ENCODE data around the gene AMHR2.
"Not testable (repeated sequence)": the region's sequence is repeated elsewhere in the genome, so short reads cannot be mapped to it uniquely, and the experiment has no call there.

AMHR2 gene

DNA sequence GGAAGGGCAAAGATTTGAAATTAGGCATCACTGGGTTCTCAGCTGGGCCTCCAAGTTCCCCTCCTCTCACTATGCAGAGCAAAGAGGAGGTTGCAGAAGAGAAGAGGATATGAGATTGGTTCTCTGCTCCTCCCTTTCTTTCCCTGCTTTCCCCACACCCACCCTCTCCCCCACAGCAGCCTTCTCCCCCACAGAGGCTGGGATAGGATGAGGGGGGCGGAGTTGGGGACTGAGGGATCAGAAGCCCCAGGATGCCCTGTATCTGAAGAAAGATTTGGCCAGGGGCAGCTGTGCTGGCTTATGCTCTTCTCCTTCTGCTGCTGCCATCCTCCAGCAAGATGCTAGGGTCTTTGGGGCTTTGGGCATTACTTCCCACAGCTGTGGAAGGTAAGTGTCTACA is at the start of gene AMHR2:
AMHR2 (plus strand) TSS at position 259 of the 400 bp plus-strand sequence; CDS start at position 339, 80 bp downstream.
- DNase-seq, result no peak

DNA sequence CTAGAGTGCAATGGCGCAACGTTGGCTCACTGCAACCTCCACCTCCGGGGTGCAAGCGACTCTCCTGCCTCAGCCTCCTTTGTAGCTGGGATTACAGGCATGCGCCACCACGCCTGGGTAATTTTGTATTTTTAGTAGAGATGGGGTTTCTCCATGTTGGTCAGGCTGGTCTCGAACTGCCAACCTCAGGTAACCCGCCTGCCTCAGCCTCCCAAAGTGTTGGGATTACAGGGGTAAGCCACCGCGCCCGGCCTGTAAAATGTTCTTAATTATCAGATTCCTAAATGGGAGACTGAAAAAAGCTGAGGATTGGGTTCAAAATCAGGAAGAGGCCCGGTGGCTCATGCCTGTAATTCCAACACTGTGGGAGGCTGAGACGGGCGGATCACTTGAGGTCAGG is 49.4 kb upstream of the AMHR2 start:
- not testable (repeated sequence) for DNase-seq

DNA sequence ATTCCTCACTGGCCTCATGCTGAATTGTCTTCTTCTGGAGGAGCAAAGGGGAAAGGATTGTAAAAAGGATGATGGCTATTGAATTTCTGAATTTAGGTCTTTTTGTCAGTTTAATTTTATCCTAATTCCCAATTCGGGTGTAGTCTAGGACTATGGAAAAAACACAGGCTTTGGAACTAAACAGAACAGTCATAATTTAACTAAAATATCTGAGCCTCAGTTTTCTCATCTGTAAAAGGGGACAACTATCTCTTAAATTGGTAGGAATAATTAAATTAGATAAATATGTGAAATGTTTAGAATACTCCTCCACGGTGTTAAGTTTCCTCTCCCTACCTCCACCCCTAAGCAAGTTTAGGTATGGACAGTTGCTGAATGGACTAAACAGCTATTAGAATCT is 46.9 kb upstream of the AMHR2 start:
- no peak for DNase-seq

DNA sequence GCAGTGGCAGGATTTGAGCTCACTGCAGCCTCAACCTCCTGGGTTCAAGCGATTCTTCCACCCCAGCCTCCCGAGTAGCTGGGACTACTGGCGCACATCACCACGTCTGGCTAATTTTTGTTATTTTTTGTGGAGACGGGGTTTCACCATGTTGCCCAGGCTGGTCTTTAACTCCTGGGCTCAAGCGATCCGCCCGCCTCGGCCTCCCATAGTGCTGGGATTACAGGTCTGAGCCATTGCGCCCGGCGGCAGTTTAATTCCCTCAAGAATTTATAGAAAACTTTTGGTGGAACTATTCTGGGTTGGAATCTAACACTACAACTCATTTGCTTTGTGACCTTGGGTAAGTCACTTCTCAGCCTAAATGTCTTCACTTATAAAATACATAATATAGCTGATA is 45.4 kb upstream of the AMHR2 start:
- no peak for DNase-seq

DNA sequence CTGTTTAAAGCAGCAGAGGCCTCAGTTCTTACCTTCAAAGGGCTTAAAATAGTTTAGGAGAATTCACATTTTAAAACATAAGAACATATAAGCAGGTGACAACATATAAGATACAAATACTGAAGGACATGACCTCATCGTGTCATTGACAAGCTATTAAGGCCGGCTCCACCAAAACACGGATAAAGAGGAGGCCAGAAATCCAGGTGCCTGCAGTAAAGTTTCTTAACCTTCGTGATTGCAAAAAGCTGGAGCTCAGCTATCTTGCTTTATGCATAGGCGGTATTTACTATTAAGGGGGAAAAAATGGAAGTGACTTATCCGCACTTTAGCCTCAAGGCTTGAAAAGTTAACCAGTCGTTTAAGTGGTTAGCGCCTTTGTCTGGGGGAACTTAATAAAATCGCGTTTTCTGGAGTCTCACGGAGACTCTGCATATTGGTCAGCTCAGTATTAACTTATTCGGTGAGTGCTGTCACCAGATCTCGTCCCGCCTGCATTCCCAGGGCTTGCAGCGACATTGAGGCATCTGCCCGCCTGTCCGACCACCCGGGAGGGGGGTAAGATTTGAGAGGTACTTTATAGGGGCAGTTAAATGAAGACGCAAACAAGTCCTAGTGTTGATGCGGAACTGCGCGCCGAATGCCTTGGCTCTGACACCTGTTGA is 44.8 kb upstream of the AMHR2 start:
- DNase-seq, result no peak

DNA sequence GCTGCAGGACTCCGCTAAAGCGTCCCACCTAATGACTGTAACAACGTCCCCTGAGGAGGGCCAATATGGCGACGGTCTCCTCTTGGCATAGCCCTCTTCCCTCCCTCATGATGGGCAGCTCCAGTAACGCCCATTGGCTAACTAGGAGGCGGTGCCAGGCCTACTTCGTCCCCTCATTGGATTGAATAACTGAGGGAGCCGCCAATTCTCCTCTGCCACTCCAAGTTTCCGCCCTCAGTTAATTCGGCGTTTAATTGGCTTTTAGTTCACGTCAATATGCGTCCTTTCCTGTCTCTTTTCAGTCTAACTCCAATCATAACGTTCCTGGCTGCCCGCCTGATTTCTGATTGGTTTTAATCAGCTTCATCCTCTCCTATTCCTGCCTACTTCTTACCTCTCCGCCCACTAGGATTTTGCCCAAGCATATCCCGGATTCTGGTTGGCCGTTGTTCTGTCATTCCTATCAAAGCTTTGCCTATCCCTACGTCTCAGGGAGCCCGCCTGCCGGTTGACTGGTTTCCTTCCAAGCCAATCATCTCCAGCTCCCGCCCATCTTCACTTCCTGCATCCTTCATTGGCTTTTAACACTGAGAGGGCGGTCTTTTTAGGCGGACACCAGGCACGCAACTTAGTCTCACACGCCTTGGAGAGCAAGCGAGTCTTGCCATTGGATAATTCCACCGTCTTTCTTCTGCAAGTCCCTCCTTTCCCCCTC is 44.1 kb upstream of the AMHR2 start:
- DNase-seq, result peak; percentile 99

DNA sequence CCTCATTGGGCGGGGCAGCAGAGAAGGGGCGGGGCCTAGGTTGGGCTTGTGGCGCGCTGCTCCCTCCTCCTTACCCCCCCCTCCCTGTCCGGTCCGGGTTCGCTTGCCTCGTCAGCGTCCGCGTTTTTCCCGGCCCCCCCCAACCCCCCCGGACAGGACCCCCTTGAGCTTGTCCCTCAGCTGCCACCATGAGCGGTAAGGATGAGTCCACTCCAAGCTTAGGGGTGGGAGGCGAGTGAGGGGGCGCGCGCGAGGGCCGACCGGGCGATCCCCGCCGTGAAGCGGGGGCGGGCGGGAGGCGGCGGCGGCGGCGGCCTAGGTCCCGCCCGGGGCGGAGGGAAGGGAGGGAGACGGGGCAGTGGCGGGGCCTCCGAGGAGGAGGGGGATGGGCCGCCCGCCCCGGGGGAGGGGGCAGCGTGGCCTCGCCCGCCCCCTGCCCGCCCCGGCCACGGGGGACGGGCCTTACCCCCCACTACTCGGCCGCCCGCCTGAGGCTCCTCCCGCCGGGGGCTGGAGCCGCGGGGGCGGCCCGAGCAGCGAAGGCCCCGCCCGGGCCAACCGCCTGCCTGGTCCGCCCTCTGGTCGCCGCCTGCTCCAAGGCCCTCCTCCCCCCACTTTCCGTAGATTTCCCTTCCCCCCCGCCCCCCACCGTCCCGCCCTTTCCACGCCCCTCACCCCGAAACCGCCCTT is 43.4 kb upstream of the AMHR2 start, which contains the start of gene SP1:
SP1 (plus strand) TSS at position 73 of the 690 bp plus-strand sequence; CDS start at position 189, 116 bp downstream.
- DNase-seq, result peak; percentile 93

DNA sequence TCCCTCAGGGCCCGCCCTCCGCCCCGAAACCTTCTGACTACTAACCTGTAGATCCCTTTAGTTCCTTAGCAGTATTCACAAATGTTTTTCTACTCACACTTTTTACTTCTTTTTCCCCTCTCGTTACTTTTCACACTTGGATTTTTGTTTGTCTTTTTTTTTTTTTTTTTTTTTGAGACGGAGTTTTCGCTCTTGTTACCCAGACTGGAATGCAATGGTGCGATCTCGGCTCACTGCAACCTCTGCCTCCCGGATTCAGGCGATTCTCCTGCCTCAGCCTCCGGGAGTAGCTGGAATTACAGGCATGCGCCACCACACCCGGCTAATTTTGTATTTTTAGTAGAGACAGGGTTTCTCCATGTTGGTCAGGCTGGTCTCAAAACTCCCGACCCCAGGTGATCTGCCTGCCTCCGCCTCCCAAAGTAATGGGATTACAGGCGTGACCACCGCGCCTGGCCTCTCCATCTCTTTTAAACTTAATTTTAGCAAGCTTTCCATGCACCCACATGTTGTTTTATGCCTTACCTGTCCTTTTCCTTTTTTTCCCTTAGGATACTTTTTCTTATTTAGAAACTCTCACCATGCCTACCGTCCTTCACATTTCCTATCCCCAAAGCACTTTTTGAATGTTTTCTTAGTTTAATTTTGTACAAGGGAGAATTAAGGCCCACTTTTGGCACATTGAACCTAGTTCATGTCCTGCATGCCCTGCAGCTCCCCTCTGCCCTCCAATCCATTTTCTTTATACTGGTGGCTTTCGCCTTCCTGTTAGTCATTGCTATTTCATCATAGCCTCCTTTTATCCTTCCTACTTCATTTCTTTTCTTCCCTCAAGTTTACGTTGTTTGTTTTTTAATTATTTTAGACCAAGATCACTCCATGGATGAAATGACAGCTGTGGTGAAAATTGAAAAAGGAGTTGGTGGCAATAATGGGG is 42.6 kb upstream of the AMHR2 start:
- DNase-seq, result no peak

DNA sequence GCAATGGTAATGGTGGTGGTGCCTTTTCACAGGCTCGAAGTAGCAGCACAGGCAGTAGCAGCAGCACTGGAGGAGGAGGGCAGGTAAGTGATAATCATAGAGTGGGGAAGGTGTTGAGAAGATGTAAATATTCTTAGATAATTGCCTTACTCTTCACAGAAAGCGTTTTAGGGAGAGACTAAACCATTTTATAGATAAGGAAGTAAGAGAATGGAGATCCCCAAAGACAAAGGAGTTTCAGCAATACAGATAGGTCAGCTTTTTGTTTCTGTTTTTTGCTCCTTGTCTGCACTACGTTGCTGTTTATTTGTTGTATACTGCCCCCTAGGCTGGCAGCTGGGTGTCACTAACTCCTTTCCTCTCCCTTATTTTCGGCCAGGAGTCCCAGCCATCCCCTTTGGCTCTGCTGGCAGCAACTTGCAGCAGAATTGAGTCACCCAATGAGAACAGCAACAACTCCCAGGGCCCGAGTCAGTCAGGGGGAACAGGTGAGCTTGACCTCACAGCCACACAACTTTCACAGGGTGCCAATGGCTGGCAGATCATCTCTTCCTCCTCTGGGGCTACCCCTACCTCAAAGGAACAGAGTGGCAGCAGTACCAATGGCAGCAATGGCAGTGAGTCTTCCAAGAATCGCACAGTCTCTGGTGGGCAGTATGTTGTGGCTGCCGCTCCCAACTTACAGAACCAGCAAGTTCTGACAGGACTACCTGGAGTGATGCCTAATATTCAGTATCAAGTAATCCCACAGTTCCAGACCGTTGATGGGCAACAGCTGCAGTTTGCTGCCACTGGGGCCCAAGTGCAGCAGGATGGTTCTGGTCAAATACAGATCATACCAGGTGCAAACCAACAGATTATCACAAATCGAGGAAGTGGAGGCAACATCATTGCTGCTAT is 41.7 kb upstream of the AMHR2 start:
- peak; percentile 57 for DNase-seq

DNA sequence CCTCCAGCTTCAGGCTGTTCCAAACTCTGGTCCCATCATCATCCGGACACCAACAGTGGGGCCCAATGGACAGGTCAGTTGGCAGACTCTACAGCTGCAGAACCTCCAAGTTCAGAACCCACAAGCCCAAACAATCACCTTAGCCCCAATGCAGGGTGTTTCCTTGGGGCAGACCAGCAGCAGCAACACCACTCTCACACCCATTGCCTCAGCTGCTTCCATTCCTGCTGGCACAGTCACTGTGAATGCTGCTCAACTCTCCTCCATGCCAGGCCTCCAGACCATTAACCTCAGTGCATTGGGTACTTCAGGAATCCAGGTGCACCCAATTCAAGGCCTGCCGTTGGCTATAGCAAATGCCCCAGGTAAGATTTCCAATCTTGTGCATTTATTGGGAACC is 40.4 kb upstream of the AMHR2 start:
- DNase-seq, result no peak

DNA sequence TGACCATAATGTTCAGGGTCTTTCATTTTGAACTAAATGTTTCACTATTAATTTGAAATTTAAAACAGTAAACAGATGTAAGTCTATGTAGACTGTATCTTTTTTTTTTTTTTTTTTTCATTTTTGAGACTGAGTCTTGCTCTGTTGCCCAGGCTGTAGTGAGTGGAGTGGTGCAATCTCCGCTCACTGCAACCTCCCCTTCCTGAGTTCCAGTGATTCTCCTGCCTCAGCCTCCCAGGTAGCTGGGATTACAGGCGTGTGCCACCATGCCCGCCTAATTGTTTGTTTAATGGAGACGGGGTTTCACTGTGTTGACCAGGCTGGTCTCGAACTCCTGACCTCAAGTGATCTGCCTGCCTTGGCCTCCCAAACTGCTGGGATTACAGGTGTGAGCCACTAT is 37.3 kb upstream of the AMHR2 start:
- DNase-seq, result not testable (repeated sequence)

DNA sequence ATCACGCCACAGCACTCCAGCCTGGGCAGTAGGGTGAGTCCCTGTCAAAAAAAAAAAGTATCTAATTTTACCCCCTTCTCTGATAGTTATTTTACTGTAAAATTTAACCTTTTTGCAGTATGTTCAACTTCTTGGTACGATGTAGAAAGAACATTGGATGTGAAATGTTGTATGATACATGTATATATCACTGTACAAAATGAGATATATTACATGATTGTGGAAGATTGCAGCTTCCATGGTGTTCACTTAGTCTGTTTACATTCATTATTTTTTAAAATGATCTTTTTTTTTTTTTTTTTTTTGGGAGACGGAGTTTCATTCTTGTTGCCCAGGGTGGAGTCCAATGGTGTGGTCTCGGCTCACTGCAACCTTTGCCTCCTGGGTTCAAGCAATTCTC is 34.7 kb upstream of the AMHR2 start:
- DNase-seq, result no peak

DNA sequence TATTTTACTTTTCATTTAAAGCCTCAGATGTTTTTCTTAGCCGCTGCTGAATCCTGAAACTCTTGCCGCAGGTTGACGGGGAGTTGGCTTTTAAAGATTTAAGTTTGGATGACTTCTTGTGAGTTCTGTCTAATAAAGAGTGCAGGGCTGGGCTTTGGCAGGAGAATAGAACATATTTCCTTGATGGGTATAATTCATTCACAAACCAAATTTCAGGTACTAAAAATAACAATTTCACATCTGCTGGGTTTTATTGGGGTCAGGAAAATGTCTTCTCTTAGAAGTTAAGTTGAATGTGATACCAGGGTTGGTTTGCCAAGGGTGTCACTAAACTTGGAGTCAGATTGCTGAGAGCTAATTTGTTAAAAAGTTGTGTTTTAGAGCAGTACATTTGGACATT is 34.0 kb upstream of the AMHR2 start:
- no peak for DNase-seq

DNA sequence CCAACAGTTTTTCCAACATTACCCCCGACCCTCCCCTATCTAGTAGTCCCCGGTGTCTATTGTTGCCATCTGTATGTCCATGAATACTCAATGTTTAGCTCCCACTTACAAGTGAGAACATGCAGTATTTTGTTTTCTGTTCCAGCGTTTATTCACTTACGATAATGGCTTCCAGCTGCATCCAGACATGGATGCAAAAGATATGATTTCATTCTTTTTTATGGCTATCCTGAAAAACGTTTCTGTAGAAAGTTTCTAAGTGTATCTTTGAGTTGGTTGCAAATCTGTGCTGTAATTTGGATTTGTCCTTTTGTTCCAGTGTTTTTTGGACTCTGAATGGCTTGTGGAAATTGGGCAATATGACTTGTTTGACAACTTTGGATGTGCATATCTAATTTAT is 31.9 kb upstream of the AMHR2 start:
- no peak for DNase-seq

DNA sequence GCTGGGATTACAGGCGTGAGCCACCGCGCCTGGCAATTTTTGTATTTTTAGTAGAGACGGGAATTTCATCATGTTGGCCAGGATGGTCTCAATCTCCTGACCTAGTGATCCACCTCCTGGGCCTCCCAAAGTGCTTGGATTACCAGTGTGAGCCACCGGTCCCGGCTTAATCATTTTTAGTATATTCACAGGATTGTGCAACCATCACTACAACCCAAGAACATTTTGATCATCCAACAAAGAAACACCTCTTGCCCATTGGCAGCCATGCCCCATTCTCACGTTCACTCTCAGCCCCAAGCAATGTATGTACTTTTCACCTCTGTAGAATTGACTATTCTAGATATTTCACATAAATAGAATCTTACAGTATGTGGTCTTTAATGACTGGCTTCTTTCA is 23.8 kb upstream of the AMHR2 start:
- DNase-seq, result no peak

DNA sequence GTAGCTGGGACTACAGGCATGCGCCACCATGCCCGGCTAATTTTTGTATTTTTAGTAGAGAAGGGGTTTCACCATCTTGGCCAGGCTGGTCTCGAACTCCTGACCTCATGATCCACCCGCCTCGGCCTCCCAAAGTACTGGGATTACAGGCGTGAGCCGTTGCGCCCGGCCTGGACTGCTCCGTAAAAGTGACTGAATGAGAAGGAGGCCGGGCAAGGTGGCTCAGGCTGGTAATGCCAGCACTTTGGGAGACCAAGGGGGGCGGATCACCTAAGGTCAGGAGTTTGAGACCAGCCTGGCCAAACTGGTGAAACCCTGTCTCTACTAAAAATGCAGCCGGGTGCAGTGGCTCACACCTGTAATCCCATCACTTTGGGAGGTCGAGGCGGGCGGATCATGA is 21.3 kb upstream of the AMHR2 start:
- not testable (repeated sequence) for DNase-seq

DNA sequence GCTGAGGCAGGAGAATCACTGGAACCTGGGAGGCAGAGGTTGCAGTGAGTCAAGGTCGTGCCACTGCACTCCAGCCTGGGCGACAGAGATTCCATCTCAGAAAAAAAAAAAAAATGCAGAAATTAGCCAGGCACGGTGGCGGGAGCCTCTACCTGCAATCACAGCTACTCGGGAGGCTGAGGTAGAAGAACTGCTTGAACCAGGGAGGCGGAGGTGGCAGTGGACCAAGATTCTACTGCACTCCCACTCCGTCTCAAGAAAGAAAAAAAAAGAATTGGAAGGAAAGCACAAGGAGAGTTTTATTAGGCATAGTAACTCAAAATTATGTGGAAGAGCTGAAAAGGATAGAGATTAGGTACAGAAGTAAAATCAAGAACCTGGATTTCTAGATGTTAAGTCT is 20.8 kb upstream of the AMHR2 start:
- DNase-seq, result no peak

DNA sequence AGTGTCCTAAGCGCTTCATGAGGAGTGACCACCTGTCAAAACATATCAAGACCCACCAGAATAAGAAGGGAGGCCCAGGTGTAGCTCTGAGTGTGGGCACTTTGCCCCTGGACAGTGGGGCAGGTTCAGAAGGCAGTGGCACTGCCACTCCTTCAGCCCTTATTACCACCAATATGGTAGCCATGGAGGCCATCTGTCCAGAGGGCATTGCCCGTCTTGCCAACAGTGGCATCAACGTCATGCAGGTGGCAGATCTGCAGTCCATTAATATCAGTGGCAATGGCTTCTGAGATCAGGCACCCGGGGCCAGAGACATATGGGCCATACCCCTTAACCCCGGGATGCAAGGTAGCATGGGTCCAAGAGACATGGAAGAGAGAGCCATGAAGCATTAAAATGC is 12.7 kb upstream of the AMHR2 start:
- DNase-seq, result no peak

DNA sequence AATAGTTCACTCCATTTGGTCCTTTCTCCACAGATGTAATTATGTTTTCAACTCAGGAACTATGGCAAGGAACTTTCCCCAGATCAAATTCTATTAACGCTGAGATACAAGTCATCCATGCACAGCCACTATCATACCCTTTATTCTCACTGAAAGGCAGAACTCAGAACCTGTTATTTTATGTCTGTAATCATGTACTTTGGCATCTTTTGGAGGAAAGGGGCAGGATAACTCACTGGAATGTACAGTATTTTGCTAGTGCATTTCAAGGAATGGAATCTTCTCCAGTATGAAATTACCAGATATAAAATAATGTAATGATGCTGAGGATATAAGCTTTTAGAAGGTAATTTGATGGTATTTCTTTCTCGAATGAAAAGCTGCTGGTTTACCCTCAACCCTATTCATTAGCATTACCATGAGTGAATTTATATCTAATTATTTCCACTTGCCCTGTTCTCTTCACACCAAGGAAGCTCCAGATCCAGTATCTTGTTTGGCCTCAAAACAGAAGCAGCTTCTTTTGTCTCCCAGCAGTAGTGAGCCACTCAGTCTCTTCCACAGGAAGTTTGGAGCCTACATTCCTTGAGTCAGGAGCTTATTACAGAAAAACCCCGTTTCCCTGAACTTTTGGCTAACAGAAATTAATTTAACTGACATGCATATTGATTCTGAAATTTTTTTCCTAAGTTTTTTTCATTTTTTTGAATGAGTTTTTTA is 10.0 kb upstream of the AMHR2 start:
- no peak for DNase-seq

DNA sequence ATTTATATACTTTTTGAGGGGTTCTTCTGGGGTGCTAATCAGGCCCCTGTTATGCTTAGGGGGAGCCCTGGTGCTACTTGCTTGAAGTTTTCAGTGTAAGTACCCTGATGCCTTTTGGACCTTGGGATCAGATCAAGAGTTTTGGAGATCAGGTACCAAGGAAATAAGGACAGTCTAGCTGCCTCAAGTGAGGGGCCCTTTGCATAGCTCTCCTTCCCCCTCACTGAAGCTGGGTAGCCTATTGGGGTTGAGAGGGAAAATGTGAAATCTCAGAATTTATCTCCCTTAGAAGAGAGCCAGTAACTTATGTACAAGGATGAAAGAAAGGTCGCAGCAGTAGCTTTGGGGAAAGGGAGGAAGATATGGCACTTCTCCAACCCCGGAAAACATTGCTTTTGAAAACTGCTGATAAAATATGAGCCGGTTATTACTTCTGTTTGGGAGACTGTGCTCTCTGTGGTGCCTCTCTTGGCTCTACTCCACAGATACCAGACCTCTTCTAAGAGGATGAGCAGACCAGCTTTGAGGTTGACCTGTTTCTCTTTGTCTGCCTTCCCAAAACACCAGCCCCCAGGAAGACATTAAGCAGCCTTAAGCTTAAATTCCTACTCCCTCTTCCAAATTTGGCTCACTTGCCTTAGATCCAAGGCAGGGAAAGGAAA is 8.8 kb upstream of the AMHR2 start:
- no peak for DNase-seq
